GM12878 (cell line): Measurements from ENCODE around the gene PPAN. TPM values are rescaled to one million over a fixed set of nuclear protein-coding genes. Genes with fewer than 3 reads are reported as not detected.

Source experiments
- ATAC-seq: fragments of 200-7000 bp; cut with Tn5 transposase; 3 replicates; pipeline ENCODE4 v1.9.1; 2020; ENCODE audit warnings: mild to moderate bottlenecking, moderate library complexity
- BruUV-seq: library from RNA; stranded (reverse); fragments of 400-500 nt; replicated peaks from 2 replicates; lab custom pipeline; 2021; lab: Mats Ljungman, UMichigan
- CTCF ChIA-PET: fragments of 300-600 bp; sonication (Branson Sonifier 250); formaldehyde crosslinking; extraction: SDS; loops from one replicate; lab custom pipeline; 2021; ENCODE audit warnings: inconsistent platforms; lab: Yijun Ruan, JAX
- POLR2A ChIA-PET: fragments of 350-600 bp; formaldehyde crosslinking; extraction: SDS; loops from one replicate; lab custom pipeline; 2021; ENCODE audit warnings: inconsistent platforms; lab: Charles Lee
- RAD21 ChIA-PET: fragments of 300-600 bp; sonication (Branson Sonifier 250); formaldehyde crosslinking; loops from one replicate; lab custom pipeline; 2023; ENCODE audit warnings: antibody characterized with exemption; ENCODE audit not compliant: unreplicated experiment; lab: Charles Lee
- SMC1A ChIA-PET: fragments of 300-600 bp; sonication (Branson Sonifier 250); formaldehyde crosslinking; loops from one replicate; lab custom pipeline; 2023; ENCODE audit not compliant: unreplicated experiment, uncharacterized antibody; lab: Charles Lee
- DNase-seq: peaks from one replicate; pipeline ENCODE4 v3.0.0-alpha.2; 2011; ENCODE audit warnings: low read depth, low spot score
- FAIRE-seq: peaks from 3 replicates; lab custom pipeline; 2011; peaks lifted over from hg19 to GRCh38; lab: Jason Lieb, UNC
- H2AFZ ChIP-seq: 2 replicates; pipeline ENCODE4 v1.6.0; 2011; ENCODE audit warnings: low read depth, low read length, control low read depth; ENCODE audit not compliant: control insufficient read depth
- H3K27ac ChIP-seq: 2 replicates; pipeline ENCODE4 v1.5.1; 2011; ENCODE audit warnings: control low read depth; ENCODE audit not compliant: control insufficient read depth, insufficient read depth
- H3K27me3 ChIP-seq, 2 experiments: replicated peaks in 1 of 2; 2 replicates each; pipeline versions ENCODE4 v1.6.0 to v1.6.1; 2011; ENCODE audit warnings: low read length in 1 of 2; ENCODE audit not compliant: control insufficient read depth in 2 of 2, insufficient read depth in 2 of 2
- H3K36me3 ChIP-seq, 2 experiments: 2 replicates each; pipeline ENCODE4 v1.5.1; 2011; ENCODE audit warnings: low read length in 1 of 2; ENCODE audit not compliant: control insufficient read depth in 2 of 2, insufficient read depth in 2 of 2
- H3K4me1 ChIP-seq: 2 replicates; pipeline ENCODE4 v1.6.1; 2011; ENCODE audit warnings: mild to moderate bottlenecking, low read length, moderate library complexity, mixed read lengths; ENCODE audit not compliant: control insufficient read depth, insufficient read depth
- H3K4me2 ChIP-seq: 2 replicates; pipeline ENCODE4 v1.6.0; 2011; ENCODE audit warnings: control low read depth; ENCODE audit not compliant: control insufficient read depth, insufficient read depth
- H3K4me3 ChIP-seq: fragments of 200-600 bp; sonication (generic); 2 replicates; pipeline ENCODE4 v1.5.1; 2016
- H3K79me2 ChIP-seq: 2 replicates; pipeline ENCODE4 v1.6.0; 2011; ENCODE audit warnings: low read length; ENCODE audit not compliant: control insufficient read depth, insufficient read depth
- H3K9ac ChIP-seq: 2 replicates; pipeline ENCODE4 v1.8.0; 2011; ENCODE audit warnings: low read length, control low read depth, mixed read lengths; ENCODE audit not compliant: control insufficient read depth, insufficient read depth
- H3K9me3 ChIP-seq: replicated peaks from 3 replicates; pipeline ENCODE4 v1.5.1; 2011; ENCODE audit warnings: mild to moderate bottlenecking, low read length; ENCODE audit not compliant: control insufficient read depth, insufficient read depth
- H4K20me1 ChIP-seq: 2 replicates; pipeline ENCODE4 v1.6.0; 2011; ENCODE audit not compliant: control insufficient read depth, insufficient read depth
- BHLHE40 ChIP-seq, 2 experiments: fragments of 450-650 bp in 1 of 2; IDR thresholded peaks; 2 replicates each; pipeline ENCODE4 v1.6.1; 2011 to 2017; ENCODE audit warnings: low read depth in 2 of 2, borderline replicate concordance in 1 of 2, improper control_type of control experiment in 1 of 2, low read length in 1 of 2, mild to moderate bottlenecking in 1 of 2
- EGR1 ChIP-seq, 2 experiments: IDR thresholded peaks; 1 replicate in 1 of 2; 2 replicates in 1 of 2; pipeline ENCODE4 v1.6.1; 2011 to 2012; ENCODE audit warnings: low read depth in 2 of 2, low read length in 2 of 2, borderline replicate concordance in 1 of 2, mild to moderate bottlenecking in 1 of 2, moderate library complexity in 1 of 2
- ESRRA ChIP-seq: IDR thresholded peaks from 2 replicates; pipeline ENCODE4 v1.6.1; 2012; ENCODE audit warnings: mild to moderate bottlenecking, low read length, improper control_type of control experiment
- IRF4 ChIP-seq: IDR thresholded peaks from 2 replicates; pipeline ENCODE4 v1.6.1; 2011; ENCODE audit warnings: low read depth, low read length
- PML ChIP-seq: IDR thresholded peaks from 2 replicates; pipeline ENCODE4 v1.6.1; 2012; ENCODE audit warnings: low read length, inconsistent platforms
- ZZZ3 ChIP-seq: IDR thresholded peaks from 2 replicates; pipeline ENCODE4 v1.6.1; 2011; ENCODE audit warnings: low read depth; ENCODE audit not compliant: control insufficient read depth, insufficient read length
- WGBS: methylation state at CpG from one replicate; pipeline ENCODE4 v1.1.6; 2016; ENCODE audit warnings: low lambda C conversion rate; ENCODE audit not compliant: insufficient replicate concordance, insufficient coverage; ENCODE audit errors: missing lambda C conversion rate; 5-methylcytosine and 5-hydroxymethylcytosine counted together
- in situ Hi-C: fragments of 300-500 bp; cut with MboI; formaldehyde crosslinking; loops from 9 replicates; pipeline ENCODE4 v1.14.3; 2018; ENCODE audit warnings: mixed read lengths
- intact Hi-C: fragments of 100-400 bp; cut with micrococcal nuclease; formaldehyde crosslinking; loops from one replicate; pipeline ENCODE4 v1.14.2; 2022; ENCODE audit not compliant: unreplicated experiment
- polyA plus RNA-seq, 11 experiments: library from polyadenylated mRNA; depleted of rRNA in 4 of 11; unstranded in 6 of 11; stranded (reverse) in 5 of 11; fragments of >200 nt; fragmentation: Nextera tagmentation in 4 of 11; fragmentation: Illumina TruSeq in 1 of 11; extraction: Ambion mirVana in 4 of 11; extraction: Trizol in 1 of 11; gene quantifications; 1 replicate in 1 of 11; 2 replicates in 10 of 11; pipeline versions ENCODE4 v1.2.1 to v1.2.3, GENCODE V29; 2011 to 2016; ENCODE audit warnings: inconsistent platforms in 2 of 11, missing spikeins in 2 of 11, low read depth in 1 of 11
- total RNA-seq, 4 experiments: library from RNA; depleted of rRNA in 3 of 4; stranded (reverse); fragments of >200 nt in 3 of 4; fragmentation: Illumina TruSeq in 1 of 4; extraction: Trizol in 1 of 4; gene quantifications; 2 replicates each; pipeline versions ENCODE4 v1.2.1 to v1.2.3, GENCODE V29; 2013 to 2021
- TF ChIP-seq, protein P1 (sequence below): fragments of 450-650 bp; IDR thresholded peaks from 2 replicates; pipeline ENCODE4 v1.6.1; 2017; ENCODE audit warnings: mild to moderate bottlenecking, moderate library complexity

PPAN gene
- total and polyA plus RNA-seq, 10 of the 15 experiments (the other 5 are each of a cell fraction or from before 2014, with no cell fraction given) = 2.1 to 171 (median 108) TPM

DNA sequence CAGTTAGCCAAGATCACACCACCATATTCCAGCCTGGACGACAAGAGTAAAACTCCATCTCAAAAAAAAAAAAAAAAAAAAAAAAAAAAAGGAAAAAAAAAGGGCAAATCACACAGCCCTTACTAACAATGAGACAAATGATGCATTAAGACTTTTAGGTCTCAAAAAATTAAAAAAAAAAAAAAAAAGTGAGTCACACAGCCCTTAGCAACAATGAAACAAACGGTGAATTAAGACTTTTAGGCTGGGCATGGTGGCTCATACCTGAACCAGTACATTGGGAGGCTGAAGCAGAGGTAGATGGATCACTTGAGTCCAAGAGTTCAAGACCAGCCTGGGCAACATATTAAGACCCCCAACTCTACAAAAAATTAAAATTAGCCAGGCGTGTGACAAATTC, 45.9 kb downstream of the PPAN start:
- no peak overlapping the region for H2AFZ ChIP-seq
- H3K4me2 ChIP-seq = no peak overlapping the region
- ATAC-seq (no peak), DNase-seq (no peak), FAIRE-seq (no peak)
- H3K36me3 ChIP-seq = peaks cover 50 to 55% of the 10 kb centered on the region in 2 experiments
- WGBS = 63% methylated on average over 2 of the region's 3 CpGs
- no peak for TF ChIP-seq BHLHE40 (IDR thresholded peaks at IDR 0.05; ENCODE audit: borderline replicate concordance in 1 of 2, low read depth in 2 of 2, low read length in 1 of 2)
- TF ChIP-seq ESRRA = no peak
- TF ChIP-seq, protein P1, sequence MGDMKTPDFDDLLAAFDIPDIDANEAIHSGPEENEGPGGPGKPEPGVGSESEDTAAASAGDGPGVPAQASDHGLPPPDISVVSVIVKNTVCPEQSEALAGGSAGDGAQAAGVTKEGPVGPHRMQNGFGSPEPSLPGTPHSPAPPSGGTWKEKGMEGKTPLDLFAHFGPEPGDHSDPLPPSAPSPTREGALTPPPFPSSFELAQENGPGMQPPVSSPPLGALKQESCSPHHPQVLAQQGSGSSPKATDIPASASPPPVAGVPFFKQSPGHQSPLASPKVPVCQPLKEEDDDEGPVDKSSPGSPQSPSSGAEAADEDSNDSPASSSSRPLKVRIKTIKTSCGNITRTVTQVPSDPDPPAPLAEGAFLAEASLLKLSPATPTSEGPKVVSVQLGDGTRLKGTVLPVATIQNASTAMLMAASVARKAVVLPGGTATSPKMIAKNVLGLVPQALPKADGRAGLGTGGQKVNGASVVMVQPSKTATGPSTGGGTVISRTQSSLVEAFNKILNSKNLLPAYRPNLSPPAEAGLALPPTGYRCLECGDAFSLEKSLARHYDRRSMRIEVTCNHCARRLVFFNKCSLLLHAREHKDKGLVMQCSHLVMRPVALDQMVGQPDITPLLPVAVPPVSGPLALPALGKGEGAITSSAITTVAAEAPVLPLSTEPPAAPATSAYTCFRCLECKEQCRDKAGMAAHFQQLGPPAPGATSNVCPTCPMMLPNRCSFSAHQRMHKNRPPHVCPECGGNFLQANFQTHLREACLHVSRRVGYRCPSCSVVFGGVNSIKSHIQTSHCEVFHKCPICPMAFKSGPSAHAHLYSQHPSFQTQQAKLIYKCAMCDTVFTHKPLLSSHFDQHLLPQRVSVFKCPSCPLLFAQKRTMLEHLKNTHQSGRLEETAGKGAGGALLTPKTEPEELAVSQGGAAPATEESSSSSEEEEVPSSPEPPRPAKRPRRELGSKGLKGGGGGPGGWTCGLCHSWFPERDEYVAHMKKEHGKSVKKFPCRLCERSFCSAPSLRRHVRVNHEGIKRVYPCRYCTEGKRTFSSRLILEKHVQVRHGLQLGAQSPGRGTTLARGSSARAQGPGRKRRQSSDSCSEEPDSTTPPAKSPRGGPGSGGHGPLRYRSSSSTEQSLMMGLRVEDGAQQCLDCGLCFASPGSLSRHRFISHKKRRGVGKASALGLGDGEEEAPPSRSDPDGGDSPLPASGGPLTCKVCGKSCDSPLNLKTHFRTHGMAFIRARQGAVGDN = no peak
- no peak for TF ChIP-seq EGR1 (IDR thresholded peaks at IDR 0.05; ENCODE audit: borderline replicate concordance in 1 of 2, low read depth in 2 of 2, low read length in 2 of 2)
- no peak for TF ChIP-seq ZZZ3
- no peak for TF ChIP-seq PML
- TF ChIP-seq IRF4 = no peak
- no peak overlapping the region for H3K27ac ChIP-seq
- BruUV-seq = no TSS peak
- H3K27me3 ChIP-seq = no peaks in the 10 kb centered on the region
- no peaks in the 10 kb centered on the region for H3K4me1 ChIP-seq
- no peaks in the 10 kb centered on the region for H3K9me3 ChIP-seq
- intact Hi-C loops (no loop called here), in situ Hi-C loops (no loop called here)
- no peaks in the 10 kb centered on the region for H3K79me2 ChIP-seq
- H3K9ac ChIP-seq = no peak overlapping the region
- CTCF ChIA-PET = no interaction called here
- no peaks in the 10 kb centered on the region for H4K20me1 ChIP-seq
- POLR2A ChIA-PET = no interaction called here
- SMC1A ChIA-PET = no interaction called here
- RAD21 ChIA-PET = no interaction called here
- no peak overlapping the region for H3K4me3 ChIP-seq
